ENCODE results near the gene WWC2.

Gene WWC2

GRCh38 chr4:183074288-183074990 lies 24.6 kb upstream of the WWC2 start:
- H3K4me2 ChIP-seq (ENCODE audit: low read length), result no peak overlapping the region
- H3K9me3 ChIP-seq (ENCODE audit: insufficient read depth, low read length), result peaks cover 14% of the 10 kb centered on the region; the same call in 1 of the 2 replicates
- peaks cover 5% of the 10 kb centered on the region for H3K36me3 ChIP-seq (replicated peaks; ENCODE audit: low read depth, low read length)
- no peaks in the 10 kb centered on the region for H3K79me2 ChIP-seq (ENCODE audit: low read length)
- H4K20me1 ChIP-seq (ENCODE audit: insufficient read depth, low read length), result no peaks in the 10 kb centered on the region
- peaks cover 4% of the 10 kb centered on the region; the same call in 1 of the 2 replicates for H3K4me1 ChIP-seq (ENCODE audit: low read length)
- H3K27me3 ChIP-seq (ENCODE audit: low read depth, low read length), result 0 out of 2 replicates have a peak, but pooled peaks cover 6% of the 10 kb centered on the region
- H2AFZ ChIP-seq (ENCODE audit: low read depth, low read length), result no peak overlapping the region
- no peak overlapping the region for H3K4me3 ChIP-seq (ENCODE audit: low read length)
- no peak overlapping the region for H3K27ac ChIP-seq (ENCODE audit: low read length)
- no peak overlapping the region for H3K9ac ChIP-seq (ENCODE audit: low read length)
- TF ChIP-seq EZH2phosphoT487 (IDR thresholded peaks at IDR 0.05; ENCODE audit: low read depth) (no peak), CTCF (IDR thresholded peaks at IDR 0.05; ENCODE audit: low read depth, low read length) (no peak)

GRCh38 chr4:183078634-183079033 lies 20.4 kb upstream of the WWC2 start:
- no peaks in the 10 kb centered on the region for H4K20me1 ChIP-seq (ENCODE audit: insufficient read depth, low read length)
- no peaks in the 10 kb centered on the region for H3K9me3 ChIP-seq (ENCODE audit: insufficient read depth, low read length)
- H3K4me1 ChIP-seq (ENCODE audit: low read length), result peaks cover 3% of the 10 kb centered on the region; the same call in 1 of the 2 replicates
- H3K27me3 ChIP-seq (ENCODE audit: low read depth, low read length), result 0 out of 2 replicates have a peak, but pooled peaks cover 6% of the 10 kb centered on the region
- H3K9ac ChIP-seq (ENCODE audit: low read length), result no peak overlapping the region
- no peaks in the 10 kb centered on the region for H3K79me2 ChIP-seq (ENCODE audit: low read length)
- H2AFZ ChIP-seq (ENCODE audit: low read depth, low read length), result no peak overlapping the region
- no peaks in the 10 kb centered on the region for H3K36me3 ChIP-seq (replicated peaks; ENCODE audit: low read depth, low read length)
- H3K27ac ChIP-seq (ENCODE audit: low read length), result no peak overlapping the region
- no peak overlapping the region for H3K4me2 ChIP-seq (ENCODE audit: low read length)
- TF ChIP-seq CTCF (IDR thresholded peaks at IDR 0.05; ENCODE audit: low read depth, low read length) (no peak), EZH2phosphoT487 (IDR thresholded peaks at IDR 0.05; ENCODE audit: low read depth) (no peak)
- no peak overlapping the region for H3K4me3 ChIP-seq (ENCODE audit: low read length)

DNA sequence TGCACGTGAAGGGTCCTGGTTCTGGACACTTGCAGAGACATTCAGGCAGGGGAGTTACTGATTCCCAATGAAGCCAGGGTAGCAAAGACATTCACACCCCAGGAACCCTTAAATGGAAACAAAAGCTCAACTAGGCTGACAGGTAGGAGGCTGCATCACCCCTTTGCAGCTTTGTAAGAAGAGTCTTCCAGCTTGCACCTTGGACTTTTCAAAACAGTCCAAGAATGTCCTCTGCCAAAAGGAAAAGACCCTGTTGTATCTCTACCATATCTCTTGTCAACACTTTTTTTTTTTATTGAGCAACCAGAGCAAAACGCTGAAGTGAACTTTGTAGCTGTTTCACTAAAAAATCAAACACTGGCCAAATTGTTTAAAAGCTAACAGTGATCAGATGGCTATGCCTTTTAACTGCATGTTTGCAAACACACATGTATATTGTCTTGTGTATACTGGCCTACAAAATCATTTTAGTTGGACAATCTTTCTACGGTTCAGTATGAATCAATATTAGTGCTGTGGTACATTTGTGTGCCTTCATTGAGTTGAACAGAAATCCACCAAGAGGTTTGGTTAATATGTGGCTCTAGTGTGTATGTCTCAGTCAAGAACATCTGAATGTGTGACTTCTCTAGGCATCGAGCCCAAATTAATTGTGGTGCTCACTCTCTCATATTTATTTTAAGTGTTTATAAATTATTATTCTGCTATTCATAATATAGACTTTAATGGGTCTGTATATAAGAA lies 18.5 kb upstream of the WWC2 start:
- Histone ChIP-seq H3K4me3 (ENCODE audit: low read length) (no peak overlapping the region), H3K4me1 (ENCODE audit: low read length) (no peaks in the 10 kb centered on the region), H3K79me2 (ENCODE audit: low read length) (no peaks in the 10 kb centered on the region), H3K9me3 (ENCODE audit: insufficient read depth, low read length) (no peaks in the 10 kb centered on the region), H2AFZ (ENCODE audit: low read depth, low read length) (no peak overlapping the region), H3K9ac (ENCODE audit: low read length) (no peak overlapping the region), H3K36me3 (replicated peaks; ENCODE audit: low read depth, low read length) (no peaks in the 10 kb centered on the region), H3K27ac (ENCODE audit: low read length) (no peak overlapping the region), H3K27me3 (ENCODE audit: low read depth, low read length) (no peaks in the 10 kb centered on the region), H3K4me2 (ENCODE audit: low read length) (no peak overlapping the region), H4K20me1 (ENCODE audit: insufficient read depth, low read length) (no peaks in the 10 kb centered on the region)
- TF ChIP-seq CTCF (IDR thresholded peaks at IDR 0.05; ENCODE audit: low read depth, low read length) (no peak), EZH2phosphoT487 (IDR thresholded peaks at IDR 0.05; ENCODE audit: low read depth) (no peak)

GRCh38 chr4:183081116-183081469 lies 18.0 kb upstream of the WWC2 start:
- Histone ChIP-seq H3K79me2 (ENCODE audit: low read length) (no peaks in the 10 kb centered on the region), H3K27me3 (ENCODE audit: low read depth, low read length) (no peaks in the 10 kb centered on the region), H3K27ac (ENCODE audit: low read length) (no peak overlapping the region), H3K4me2 (ENCODE audit: low read length) (no peak overlapping the region), H3K4me1 (ENCODE audit: low read length) (no peaks in the 10 kb centered on the region), H3K9me3 (ENCODE audit: insufficient read depth, low read length) (no peaks in the 10 kb centered on the region), H3K9ac (ENCODE audit: low read length) (no peak overlapping the region), H3K36me3 (replicated peaks; ENCODE audit: low read depth, low read length) (no peaks in the 10 kb centered on the region), H4K20me1 (ENCODE audit: insufficient read depth, low read length) (no peaks in the 10 kb centered on the region), H2AFZ (ENCODE audit: low read depth, low read length) (no peak overlapping the region), H3K4me3 (ENCODE audit: low read length) (no peak overlapping the region)
- TF ChIP-seq CTCF (IDR thresholded peaks at IDR 0.05; ENCODE audit: low read depth, low read length), result no peak
- TF ChIP-seq EZH2phosphoT487 (IDR thresholded peaks at IDR 0.05; ENCODE audit: low read depth), result no peak
